Activated T-helper 1 cell treated with Interleukin-2 at 50 U/mL for 16 hours (primary cell): ENCODE measurements around the gene STRIP2.
"Not testable (repeated sequence)": the region's sequence is repeated elsewhere in the genome, so short reads cannot be mapped to it uniquely, and the experiment has no call there.

Experiments used
- DNase-seq: peaks from one replicate; pipeline ENCODE4 v3.0.0-alpha.2; 2020; ENCODE audit warnings: low read depth

The STRIP2 gene

DNA sequence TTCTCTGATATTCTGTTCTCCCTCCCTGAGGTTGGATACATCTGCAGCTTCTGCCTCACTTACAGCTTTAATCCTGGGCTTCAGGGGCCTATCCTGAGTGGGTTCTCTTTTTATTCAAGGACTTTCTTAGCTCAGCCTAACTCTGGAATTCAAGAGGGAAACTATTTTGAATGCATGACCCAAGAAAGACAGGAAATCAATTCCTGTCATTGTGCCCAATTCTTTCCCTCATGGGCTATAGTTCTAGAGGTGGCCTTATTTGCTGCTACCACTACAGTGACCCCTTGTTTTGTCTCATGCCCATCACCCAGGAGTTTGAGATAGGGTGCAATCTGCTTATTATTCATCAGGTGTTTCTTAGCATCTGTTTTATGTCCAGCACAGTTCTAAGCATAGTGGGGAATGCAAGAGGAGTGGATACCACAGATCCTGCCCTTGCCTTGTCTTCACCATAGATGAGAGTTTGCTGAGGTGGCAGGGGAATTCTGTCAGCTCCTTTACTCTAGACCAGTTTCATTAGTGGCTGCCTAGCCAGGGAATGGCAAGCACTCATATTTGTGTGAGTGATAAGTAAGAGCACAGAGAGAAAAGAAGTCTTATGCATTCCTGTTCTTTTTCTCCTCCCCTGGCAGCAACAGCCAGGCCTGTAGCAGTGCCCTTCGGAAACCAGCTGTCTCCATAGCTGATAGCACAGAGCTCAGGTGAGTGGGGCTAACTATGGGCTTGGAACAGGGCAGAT, 19.4 kb downstream of the STRIP2 start:
- no peak for DNase-seq

- no peak for DNase-seq
Measured at GRCh38 chr7:129454249-129454551, 20.0 kb downstream of the STRIP2 start.

DNA sequence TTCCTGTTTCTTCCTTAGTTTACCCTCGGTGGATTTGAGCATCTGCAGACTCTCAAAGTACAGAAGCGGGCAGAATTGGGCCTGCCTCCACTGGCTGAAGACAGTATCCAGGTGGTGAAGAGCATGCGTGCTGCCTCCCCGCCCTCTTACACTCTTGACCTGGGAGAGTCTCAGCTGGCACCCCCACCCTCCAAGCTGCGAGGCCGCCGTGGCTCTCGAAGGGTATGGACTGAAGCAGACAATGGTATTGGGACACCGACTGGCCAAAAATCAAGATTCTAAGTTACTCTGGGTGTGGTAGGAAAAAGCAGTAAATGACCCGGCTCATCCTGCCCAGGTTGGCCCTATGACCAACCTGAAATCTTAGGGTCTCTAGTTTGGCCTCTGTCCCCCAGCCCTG, 22.2 kb downstream of the STRIP2 start:
- no peak for DNase-seq

GRCh38 chr7:129457101-129457500, 22.9 kb downstream of the STRIP2 start:
- DNase-seq: no peak

DNA sequence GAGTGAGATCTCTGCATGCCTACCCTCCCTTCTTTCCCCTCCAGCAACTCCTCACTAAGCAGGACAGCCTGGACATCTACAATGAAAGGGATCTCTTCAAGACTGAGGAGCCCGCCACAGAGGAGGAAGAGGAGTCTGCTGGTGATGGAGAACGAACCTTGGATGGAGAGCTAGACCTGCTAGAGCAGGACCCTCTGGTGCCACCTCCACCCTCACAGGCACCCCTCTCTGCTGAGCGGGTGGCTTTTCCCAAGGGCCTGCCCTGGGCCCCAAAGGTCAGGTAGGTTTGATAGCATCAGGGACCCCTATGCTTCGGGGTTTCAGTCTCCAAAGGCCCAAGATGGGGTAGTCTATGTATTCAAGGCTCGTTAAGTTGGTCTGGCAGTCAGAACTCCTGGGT, 23.9 kb downstream of the STRIP2 start:
- no peak for DNase-seq

DNA sequence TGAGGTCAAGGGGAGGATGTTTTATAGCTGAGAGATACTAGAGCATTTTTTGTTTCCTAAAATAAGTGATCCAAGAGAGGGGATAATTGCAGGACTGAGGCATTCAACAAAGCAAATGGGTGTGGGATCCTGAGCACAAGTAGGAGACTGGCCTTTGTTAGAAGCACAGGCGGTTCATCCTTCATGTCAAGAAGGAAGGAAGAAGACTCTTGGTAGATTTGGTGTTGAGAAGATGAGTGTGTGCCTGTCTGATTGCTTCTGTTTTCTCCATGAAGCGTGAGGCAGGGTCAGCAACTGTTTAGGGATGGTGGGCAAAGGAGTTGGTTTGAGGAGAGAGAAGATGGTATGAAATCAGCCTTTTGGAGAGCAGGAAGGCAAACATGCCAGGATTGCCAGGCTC, 27.6 kb downstream of the STRIP2 start:
- DNase-seq: no peak

- DNase-seq: no peak
Measured at GRCh38 chr7:129462420-129462819, 28.2 kb downstream of the STRIP2 start.

GRCh38 chr7:129464194-129464593, 30.0 kb downstream of the STRIP2 start:
- DNase-seq: no peak

DNA sequence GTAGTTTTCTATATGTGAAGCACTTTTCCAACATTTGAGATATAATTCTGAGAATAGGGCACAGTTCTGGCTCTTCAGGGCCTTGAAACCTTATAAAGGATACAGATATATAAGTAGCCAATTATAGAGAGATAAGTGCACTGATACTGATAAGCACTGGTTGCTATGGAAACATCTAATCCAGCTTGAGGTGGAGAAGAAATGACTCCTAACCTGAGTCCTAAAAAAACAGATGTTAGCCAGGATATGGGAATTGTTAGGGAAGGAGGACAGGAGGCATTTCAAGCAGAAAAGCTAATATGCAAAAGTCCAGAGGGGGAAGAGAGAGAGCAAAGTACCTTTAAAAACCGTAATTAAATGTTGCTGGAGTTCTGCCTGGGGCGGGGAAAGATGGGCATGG, 30.8 kb downstream of the STRIP2 start:
- no peak for DNase-seq

- DNase-seq: no peak
Measured at GRCh38 chr7:129466796-129467195, 32.6 kb downstream of the STRIP2 start.

- DNase-seq: no peak
Measured at GRCh38 chr7:129468087-129468486, 33.9 kb downstream of the STRIP2 start.

DNA sequence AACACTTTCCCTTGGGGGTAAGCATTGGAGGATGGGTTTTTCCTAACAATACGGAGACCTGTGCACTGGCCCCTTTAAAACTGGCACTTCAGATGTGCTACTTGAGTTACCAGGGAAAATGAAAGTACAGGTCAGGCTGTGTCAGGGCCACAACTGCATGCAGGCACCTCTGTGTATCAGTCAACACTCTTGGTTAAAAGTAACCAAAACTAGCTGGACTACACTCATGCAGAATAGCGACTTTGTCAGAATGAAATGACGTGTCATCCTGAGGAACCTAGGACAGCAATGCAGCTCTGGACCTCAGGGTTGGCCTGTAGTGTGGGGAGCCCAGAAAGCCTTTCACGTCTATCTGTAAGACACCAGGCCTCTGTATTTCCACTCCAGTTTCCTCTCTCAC, 34.3 kb downstream of the STRIP2 start:
- no peak for DNase-seq

DNA sequence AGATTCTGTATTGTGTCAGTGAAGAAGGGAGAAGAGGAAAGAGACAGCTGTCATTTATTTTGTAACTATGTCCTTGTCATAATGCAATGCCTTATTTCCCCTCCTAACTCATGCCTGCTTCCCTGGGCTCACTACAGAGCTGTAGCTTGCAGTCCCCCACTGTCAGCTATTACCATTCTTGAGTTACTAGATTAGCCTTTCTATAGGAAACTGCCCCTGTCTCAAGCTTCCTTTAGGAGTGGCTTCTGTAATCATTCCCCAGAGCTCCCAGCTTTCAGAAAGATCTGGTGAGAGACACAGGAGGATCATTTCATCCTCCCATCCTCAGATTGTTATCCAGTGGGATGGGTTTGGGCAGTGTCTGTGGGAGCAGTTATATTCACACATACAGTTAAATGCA, 35.7 kb downstream of the STRIP2 start:
- DNase-seq: no peak

- no peak for DNase-seq
Measured at GRCh38 chr7:129470411-129470810, 36.2 kb downstream of the STRIP2 start.

DNA sequence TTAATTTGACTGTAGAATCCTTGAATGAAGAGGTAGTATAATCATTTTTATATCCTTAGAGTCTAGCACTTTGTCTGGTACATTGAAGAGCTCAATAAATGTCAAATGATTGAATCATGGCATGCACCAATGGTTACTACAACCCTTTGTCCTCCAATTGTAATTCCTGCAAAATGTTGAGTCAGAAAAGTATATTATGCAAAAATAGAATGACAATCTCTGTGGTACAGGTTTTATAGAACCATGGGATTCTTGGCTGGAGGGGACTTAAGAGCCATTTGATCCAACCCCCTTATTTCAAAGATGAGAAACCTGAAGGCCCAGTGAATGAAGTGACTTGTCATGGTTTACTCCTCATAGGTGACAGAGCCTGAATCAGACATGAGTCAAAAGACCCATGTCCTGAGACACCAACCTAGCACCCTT, 37.2 kb downstream of the STRIP2 start:
- no peak for DNase-seq

DNA sequence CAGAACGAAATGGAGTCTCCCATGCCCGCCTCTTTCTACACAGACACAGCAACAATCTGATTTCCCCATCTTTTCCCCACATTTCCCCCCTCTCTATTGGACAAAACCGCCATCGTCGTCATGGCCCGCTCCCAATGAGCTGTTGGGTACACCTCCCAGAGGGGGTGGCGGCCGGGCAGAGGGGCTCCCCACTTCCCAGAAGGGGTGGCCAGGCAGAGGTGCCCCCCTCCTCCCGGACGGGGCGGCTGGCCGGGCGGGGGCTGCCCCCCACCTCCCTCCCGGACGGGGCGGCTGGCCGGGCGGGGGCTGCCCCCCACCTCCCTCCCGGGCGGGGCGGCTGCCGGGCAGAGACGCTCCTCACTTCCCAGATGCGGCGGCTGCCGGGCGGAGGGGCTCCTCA, 41.7 kb downstream of the STRIP2 start:
- DNase-seq: not testable (repeated sequence)

DNA sequence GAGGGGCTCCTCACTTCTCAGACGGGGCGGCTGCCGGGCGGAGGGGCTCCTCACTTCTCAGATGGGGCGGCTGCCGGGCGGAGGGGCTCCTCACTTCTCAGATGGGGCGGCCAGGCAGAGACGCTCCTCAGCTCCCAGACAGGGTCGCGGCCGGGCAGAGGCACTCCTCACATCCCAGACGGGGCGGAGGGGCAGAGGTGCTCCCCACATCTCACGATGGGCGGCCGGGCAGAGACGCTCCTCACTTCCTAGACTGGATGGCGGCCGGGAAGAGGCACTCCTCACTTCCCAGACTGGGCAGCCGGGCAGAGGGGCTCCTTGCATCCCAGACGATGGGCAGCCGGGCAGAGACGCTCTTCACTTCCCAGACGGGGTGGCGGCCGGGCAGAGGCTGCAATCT, 42.2 kb downstream of the STRIP2 start:
- not testable (repeated sequence) for DNase-seq

GRCh38 chr7:129479831-129480230, 45.6 kb downstream of the STRIP2 start:
- no peak for DNase-seq

- no peak for DNase-seq
Measured at GRCh38 chr7:129480674-129481363, 46.6 kb downstream of the STRIP2 start.

DNA sequence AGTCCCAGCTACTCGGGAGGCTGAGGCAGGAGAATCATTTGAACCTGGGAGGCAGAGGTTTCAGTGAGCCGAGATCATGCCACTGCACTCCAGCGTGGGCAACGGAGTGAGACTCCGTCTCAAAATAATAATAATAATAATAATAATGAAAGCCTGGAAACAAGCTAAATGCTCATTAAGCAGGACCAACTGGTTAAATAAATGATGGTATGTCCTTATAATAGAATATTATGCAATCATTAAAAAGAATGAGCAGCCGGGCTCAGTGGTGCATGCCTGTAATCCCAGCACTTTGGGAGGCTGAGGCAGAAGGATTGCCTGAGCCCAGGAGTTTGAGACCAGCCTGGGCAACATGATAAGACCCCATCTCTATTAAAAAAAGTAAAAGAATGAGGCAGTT, 47.1 kb downstream of the STRIP2 start:
- not testable (repeated sequence) for DNase-seq

DNA sequence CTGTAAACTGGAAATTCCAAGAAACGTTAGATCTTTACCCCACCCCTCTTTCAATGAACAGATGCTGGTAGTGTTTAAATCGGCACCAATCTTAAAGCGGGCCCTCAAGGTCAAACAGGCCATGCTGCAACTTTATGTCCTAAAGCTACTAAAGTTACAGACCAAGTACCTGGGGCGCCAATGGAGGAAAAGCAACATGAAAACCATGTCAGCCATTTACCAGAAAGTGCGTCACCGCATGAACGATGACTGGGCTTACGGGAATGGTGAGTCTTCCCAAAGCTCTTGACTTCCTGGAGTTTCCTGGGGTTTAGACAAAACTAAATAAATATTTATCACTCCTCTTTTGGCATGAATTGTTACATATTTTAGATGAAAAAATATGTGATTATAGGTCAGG, 48.5 kb downstream of the STRIP2 start:
- no peak for DNase-seq

- DNase-seq: no peak
Measured at GRCh38 chr7:129489491-129489890, 55.3 kb downstream of the STRIP2 start.

GRCh38 chr7:129492391-129492790, 58.2 kb downstream of the STRIP2 start:
- no peak for DNase-seq

DNA sequence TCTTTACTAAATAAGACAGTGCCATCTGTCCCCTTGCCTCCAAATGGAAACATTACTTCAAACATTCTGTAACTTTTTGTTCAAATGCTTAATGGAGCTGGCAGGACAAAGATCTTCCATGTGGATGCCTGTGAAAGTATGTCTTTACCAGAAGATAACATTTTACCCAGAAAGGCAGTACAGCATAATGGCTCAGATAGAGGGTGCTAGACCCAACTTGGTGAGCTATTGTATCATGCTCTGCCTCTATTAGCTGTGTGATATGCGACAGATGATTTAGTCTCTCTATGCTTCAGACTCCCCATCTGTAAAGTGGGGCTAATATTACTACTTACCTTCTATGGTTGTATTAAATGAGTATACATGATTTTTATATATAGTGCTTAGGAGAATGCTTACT, 59.3 kb downstream of the STRIP2 start:
- DNase-seq: no peak
